GM19397 (cell line): Measurements from ENCODE around the gene NPIPA7.
"Not testable (repeated sequence)": the region's sequence is repeated elsewhere in the genome, so short reads cannot be mapped to it uniquely, and the experiment has no call there.

Source experiments
- ATAC-seq: cut with Tn5 transposase; IDR thresholded peaks from one replicate; pipeline ENCODE4 v1.9.1; 2021; ENCODE audit warnings: mild to moderate bottlenecking, moderate library complexity; ENCODE audit not compliant: unreplicated experiment

NPIPA7 gene

GRCh38 chr16:16378840-16379239 is at the start of gene NPIPA7:
NPIPA7 (plus strand) TSS chr16:16379140; CDS start chr16:16379245, 105 bp downstream.
- ATAC-seq, result not testable (repeated sequence)

DNA sequence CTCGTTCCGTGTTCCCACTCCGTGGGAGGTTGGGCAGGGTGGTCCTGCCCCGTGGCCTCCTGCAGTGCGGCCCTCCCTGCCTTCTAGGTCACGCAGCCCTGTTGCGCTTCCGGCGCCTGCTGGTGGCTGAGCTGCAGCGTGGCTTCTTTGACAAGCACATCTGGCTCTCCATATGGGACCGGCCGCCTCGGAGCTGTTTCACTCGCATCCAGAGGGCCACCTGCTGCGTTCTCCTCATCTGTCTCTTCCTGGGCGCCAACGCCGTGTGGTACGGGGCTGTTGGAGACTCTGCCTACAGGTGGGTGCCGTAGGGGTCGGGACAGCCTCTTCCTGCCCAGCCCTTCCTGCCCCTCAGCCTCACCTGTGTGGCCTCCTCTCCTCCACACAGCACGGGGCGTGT is 47.5 kb upstream of the NPIPA7 start:
- not testable (repeated sequence) for ATAC-seq

GRCh38 chr16:16357556-16357955 is 21.4 kb upstream of the NPIPA7 start:
- not testable (repeated sequence) for ATAC-seq

DNA sequence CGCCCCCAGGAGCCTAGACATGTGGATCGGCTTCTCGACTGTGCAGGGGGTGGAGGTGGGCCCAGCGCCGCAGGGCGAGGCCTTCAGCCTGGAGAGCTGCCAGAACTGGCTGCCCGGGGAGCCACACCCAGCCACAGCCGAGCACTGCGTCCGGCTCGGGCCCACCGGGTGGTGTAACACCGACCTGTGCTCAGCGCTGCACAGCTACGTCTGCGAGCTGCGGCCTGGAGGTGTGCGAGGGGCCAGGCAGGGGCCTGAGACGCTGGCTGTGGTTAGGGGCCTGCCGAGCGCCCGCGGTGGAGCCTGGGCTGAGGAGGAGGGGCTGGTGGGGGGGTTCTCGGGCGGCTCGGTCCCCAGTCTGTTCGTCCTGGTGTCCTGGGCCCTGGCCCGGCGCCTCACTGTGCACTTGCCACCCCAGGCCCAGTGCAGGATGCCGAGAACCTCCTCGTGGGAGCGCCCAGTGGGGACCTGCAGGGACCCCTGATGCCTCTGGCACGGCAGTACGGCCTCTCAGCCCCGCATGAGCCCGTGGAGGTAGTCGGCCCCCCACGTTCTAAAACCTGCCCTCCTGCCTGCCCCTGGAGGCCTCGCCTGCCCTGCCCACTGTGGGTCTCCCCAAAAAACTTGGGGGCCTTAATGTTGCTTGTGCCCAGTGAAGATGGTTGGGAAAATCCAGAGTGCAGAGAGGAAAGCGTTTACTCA is 20.2 kb upstream of the NPIPA7 start:
- ATAC-seq, result not testable (repeated sequence)

DNA sequence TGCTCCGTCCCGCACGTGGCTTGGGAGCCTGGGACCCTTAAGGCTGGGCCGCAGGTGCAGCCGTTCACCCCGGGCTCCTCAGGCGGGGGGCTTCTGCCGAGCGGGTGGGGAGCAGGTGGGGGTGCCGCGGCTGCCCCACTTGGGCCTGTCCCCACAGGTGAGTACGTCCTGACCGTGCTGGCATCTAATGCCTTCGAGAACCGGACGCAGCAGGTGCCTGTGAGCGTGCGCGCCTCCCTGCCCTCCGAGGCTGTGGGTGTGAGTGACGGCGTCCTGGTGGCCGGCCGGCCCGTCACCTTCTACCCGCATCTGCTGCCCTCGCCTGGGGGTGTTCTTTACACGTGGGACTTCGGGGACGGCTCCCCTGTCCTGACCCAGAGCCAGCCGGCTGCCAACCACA is 15.3 kb upstream of the NPIPA7 start:
- ATAC-seq, result not testable (repeated sequence)

GRCh38 chr16:16364100-16364499 is 14.8 kb upstream of the NPIPA7 start:
- ATAC-seq, result not testable (repeated sequence)

DNA sequence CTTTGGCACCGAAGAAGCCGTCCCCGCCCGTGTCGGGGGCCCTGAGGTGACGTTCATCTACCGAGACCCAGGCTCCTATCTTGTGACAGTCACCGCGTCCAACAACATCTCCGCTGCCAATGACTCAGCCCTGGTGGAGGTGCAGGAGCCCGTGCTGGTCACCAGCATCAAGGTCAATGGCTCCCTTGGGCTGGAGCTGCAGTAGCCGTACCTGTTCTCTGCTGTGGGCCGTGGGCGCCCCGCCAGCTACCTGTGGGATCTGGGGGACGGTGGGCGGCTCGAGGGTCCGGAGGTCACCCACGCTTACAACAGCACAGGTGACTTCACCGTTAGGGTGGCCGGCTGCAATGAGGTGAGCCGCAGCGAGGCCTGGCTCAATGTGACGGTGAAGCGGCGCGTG is 14.2 kb upstream of the NPIPA7 start:
- ATAC-seq, result not testable (repeated sequence)

DNA sequence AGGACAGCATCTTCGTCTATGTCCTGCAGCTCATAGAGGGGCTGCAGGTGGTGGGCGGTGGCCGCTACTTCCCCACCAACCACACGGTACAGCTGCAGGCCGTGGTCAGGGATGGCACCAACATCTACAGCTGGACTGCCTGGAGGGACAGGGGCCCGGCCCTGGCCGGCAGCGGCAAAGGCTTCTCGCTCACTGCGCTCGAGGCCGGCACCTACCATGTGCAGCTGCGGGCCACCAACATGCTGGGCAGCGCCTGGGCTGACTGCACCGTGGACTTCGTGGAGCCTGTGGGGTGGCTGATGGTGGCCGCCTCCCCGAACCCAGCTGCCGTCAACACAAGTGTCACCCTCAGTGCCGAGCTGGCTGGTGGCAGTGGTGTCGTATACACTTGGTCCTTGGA is 13.6 kb upstream of the NPIPA7 start:
- not testable (repeated sequence) for ATAC-seq

DNA sequence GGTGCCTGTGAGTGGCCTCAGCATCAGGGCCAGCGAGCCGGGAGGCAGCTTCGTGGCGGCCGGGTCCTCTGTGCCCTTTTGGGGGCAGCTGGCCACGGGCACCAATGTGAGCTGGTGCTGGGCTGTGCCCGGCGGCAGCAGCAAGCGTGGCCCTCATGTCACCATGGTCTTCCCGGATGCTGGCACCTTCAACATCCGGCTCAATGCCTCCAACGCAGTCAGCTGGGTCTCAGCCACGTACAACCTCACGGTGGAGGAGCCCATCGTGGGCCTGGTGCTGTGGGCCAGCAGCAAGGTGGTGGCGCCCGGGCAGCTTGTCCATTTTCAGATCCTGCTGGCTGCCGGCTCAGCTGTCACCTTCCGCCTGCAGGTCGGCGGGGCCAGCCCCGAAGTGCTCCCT is 13.1 kb upstream of the NPIPA7 start:
- ATAC-seq, result not testable (repeated sequence)

DNA sequence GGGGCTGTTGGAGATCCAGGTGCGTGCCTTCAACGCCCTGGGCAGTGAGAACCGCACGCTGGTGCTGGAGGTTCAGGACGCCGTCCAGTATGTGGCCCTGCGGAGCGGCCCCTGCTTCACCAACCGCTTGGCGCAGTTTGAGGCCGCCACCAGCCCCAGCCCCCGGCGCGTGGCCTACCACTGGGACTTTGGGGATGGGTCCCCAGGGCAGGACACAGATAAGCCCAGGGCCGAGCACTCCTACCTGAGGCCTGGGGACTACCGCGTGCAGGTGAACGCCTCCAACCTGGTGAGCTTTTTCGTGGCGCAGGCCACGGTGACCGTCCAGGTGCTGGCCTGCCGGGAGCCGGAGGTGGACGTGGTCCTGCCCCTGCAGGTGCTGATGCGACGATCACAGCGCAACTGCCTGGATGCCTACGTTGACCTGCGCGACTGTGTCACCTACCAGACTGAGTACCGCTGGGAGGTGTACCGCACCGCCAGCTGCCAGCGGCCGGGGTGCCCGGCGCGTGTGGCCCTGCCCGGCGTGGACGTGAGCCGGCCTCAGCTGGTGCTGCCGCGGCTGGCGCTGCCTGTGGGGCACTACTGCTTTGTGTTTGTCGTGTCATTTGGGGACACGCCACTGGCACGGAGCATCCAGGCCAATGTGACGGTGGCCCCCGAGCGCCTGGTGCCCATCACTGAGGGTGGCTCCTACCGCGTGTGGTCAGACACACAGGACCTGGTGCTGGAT is 12.2 kb upstream of the NPIPA7 start:
- not testable (repeated sequence) for ATAC-seq

DNA sequence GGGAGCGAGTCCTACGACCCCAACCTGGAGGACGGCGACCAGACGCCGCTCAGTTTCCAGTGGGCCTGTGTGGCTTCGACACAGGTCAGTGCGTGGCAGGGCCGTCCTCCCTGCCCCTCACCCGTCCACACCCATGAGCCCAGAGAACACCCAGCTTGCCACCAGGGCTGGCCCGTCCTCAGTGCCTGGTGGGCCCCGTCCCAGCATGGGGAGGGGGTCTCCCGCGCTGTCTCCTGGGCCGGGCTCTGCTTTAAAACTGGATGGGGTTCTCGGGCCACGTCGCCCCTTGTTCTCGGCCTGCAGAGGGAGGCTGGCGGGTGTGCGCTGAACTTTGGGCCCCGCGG is 11.7 kb upstream of the NPIPA7 start:
- ATAC-seq, result not testable (repeated sequence)

GRCh38 chr16:16369081-16369856 is 9.7 kb upstream of the NPIPA7 start:
- not testable (repeated sequence) for ATAC-seq

DNA sequence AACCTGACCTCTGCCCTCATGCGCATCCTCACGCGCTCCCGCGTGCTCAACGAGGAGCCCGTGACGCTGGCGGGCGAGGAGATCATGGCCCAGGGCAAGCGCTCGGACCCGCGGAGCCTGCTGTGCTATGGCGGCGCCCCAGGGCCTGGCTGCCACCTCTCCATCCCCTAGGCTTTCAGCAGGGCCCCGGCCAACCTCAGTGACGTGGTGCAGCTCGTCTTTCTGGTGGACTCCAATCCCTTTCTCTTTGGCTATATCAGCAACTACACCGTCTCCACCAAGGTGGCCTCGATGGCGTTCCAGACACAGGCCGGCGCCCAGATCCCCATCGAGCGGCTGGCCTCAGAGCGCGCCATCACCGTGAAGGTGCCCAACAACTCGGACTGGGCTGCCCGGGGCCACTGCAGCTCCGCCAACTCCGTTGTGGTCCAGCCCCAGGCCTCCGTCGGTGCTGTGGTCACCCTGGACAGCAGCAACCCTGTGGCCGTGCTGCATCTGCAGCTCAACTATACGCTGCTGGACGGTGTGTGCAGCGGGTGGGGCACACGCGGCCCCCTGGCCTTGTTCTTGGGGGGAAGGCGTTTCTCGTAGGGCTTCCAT is 7.7 kb upstream of the NPIPA7 start:
- not testable (repeated sequence) for ATAC-seq

GRCh38 chr16:16374192-16374591 is 4.7 kb upstream of the NPIPA7 start:
- ATAC-seq, result not testable (repeated sequence)

- not testable (repeated sequence) for ATAC-seq
These were observed 20.7 kb downstream of the NPIPA7 start for GRCh38 chr16:16399685-16400084.

GRCh38 chr16:16402333-16402732 is 23.4 kb downstream of the NPIPA7 start:
- not testable (repeated sequence) for ATAC-seq

DNA sequence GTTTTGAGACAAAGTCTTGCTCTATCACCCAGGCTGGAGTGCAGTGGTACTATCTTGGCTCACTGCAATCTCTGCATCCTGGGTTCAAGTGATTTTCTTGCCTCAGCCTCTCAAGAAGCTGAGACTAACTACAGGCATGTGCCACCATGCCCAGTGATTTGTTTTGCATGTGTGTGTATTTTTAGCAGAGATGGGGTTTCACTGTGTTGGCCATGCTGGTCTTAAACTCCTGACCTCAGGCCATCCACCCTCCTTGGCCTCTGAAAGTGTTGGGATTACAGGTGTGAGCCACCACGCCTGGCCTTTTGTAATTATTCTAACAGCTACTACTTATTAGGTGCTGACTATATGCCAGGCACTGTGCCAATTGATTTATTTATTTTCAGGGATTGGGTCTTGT is 25.3 kb downstream of the NPIPA7 start:
- ATAC-seq, result not testable (repeated sequence)

DNA sequence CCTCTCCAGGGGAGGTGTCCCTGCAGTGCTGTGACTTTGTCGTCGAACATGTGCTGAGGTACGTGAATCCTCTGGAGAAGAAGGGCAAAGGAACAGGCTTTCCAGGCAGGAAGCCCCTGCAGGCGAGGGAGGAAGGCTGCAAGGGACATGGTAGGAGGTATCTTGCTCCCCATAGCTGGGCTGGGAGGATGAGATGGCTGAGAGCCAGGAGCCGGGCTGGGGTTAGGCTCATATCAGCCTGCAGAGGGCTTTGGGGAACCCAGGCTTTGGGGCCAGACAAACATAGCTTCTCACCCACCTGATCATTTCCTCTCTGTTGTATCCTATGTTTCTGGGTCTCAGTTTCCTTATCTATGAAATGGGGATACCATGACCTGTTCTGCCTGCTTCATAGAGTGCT is 26.5 kb downstream of the NPIPA7 start:
- not testable (repeated sequence) for ATAC-seq

DNA sequence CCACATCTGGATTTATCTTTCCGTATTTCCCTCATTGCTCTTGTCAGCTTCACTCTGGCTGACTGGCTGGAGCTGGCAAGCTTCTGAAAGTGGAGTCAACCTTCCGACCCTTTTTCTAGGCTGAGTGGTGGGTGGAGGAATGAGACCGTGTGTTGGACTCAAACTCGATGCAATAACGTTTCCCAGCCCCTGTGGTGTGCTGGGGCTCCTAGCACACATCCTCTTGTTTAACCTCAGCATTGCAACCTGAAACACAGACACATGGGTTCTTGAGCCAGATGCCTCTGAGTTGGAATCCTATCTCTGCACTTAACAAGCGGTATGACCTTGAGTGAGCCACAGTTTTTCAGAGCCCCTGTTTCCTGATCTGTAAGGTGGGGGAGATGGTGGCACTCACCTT is 29.5 kb downstream of the NPIPA7 start:
- ATAC-seq, result not testable (repeated sequence)

GRCh38 chr16:16413773-16414172 is 34.8 kb downstream of the NPIPA7 start:
- ATAC-seq, result not testable (repeated sequence)

DNA sequence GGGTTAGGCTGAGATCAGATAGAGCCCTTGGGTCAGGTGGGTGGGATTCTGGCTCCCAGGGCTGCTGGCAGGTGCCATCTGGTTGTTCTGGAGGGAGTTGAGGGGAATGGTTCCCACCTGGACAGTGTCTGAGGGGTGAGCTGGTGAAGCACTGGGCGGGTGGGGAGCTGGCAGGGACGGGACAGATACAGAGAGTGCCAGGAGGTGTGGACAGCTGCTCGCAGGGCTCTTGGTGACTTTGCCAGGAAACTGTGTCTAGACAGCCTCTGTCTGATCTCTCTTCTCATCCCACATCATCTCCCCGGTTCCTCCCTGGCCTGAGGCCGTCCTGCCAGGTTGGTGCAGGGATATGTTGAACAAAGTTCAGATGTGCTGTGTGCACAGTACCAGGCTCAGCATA is 38.1 kb downstream of the NPIPA7 start:
- not testable (repeated sequence) for ATAC-seq
